HG02884 (cell line): ENCODE measurements around the gene PRM1.
"Not testable (repeated sequence)": the region's sequence is repeated elsewhere in the genome, so short reads cannot be mapped to it uniquely, and the experiment has no call there.

Experiments
- ATAC-seq: cut with Tn5 transposase; IDR thresholded peaks from one replicate; pipeline ENCODE4 v1.9.1; 2021; ENCODE audit warnings: mild to moderate bottlenecking, moderate library complexity; ENCODE audit not compliant: unreplicated experiment

The PRM1 gene

GRCh38 chr16:11298143-11298900, 17.2 kb upstream of the PRM1 start:
- ATAC-seq, result no peak

- peak; percentile 71 for ATAC-seq
Measured at GRCh38 chr16:11297492-11298142, 16.5 kb upstream of the PRM1 start.

- no peak for ATAC-seq
Measured at GRCh38 chr16:11296706-11297491, 15.8 kb upstream of the PRM1 start.

DNA sequence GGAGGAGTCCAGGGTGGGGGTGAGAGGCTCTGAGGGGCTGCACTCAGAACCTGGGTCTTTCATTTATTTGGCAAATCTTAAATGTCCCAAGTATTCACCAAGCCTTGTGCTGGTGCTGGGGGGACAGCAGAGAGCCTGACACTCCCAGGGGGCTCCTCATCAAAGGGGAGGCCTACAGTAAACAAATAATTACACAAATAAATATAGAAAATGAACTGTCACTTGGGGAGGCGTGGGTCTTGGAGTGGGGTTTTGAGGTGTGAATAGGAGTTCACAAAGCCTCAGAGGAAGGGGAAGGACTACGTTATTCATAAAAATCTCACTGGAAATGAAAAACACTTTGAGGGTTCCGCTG, 15.2 kb upstream of the PRM1 start:
- ATAC-seq, result no peak

DNA sequence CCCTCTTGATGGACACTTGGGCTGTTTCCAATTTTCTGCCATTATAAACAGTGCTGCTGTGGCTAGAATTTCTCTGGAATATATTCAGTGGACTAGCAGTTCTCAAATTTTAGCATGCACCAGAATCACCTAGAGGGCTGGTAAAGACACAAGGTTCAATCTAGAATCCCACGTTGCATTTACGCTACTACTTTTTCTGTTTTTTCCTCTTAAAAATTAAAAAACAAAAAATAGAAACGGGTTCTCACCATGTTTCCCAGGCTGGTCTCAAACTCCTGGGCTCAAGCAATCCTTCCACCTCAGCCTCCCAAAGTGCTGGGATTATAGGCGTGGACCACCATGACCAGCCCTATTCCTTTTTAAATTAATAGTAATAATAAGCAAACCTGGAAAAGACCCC, 14.5 kb upstream of the PRM1 start:
- no peak for ATAC-seq

DNA sequence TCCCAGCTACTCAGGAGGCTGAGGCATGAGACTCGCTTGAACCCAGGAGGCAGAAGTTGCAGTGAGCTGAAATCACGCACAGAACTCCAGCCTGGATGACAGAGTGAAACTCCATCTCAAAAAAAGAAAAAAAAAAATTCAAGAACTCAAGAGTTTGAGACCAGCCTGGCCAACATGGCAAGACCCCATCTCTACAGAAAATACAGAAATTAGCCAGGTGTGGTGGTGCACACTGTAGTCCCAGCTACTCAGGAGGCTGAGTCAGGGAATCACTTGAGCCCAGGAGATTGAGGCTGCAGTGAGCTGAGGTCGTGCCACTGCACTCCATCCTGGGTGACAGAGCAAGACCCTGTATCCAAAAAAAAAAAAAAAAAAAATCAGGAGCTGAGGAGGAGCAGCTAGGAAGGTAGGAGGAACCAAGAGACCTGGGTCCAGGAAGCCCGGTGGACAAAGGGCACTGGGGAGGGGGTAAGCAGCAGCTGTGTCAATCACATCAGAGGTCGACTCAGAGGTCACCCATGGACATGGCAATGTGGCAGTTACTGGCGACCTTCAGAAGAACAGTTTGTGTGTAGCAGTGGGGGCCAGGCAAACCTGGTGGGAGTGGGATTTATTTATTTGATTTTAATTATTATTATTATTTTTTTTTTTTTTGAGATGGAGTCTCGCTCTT, 11.1 kb upstream of the PRM1 start:
- ATAC-seq, result no peak

GRCh38 chr16:11291091-11291703, 10.1 kb upstream of the PRM1 start:
- ATAC-seq, result no peak

GRCh38 chr16:11290102-11290893, 9.2 kb upstream of the PRM1 start:
- ATAC-seq, result no peak

DNA sequence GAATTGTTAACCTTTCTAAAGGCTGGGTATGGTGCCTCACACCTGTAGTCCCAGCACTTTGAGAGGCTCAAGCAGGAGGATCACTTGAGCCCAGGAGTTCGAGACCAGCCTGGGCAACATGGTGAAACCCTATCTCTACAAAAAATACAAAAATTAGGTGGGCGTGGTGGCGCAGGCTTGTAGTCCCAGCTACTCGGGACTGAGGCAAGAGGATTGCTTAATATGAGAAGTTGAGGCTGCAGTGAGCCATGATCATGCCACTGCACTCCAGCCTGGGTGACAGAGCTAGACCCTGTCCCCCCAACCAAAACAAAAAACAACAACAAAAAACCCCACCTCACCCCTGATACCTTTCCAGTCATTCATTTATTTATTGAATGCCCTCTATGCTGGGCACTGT, 8.6 kb upstream of the PRM1 start:
- ATAC-seq, result not testable (repeated sequence)

- ATAC-seq, result no peak
Measured at GRCh38 chr16:11289202-11289601, 8.1 kb upstream of the PRM1 start.

GRCh38 chr16:11285842-11286241, 4.7 kb upstream of the PRM1 start:
- ATAC-seq, result no peak

- ATAC-seq, result no peak
Measured at GRCh38 chr16:11283820-11284248, 2.7 kb upstream of the PRM1 start.

DNA sequence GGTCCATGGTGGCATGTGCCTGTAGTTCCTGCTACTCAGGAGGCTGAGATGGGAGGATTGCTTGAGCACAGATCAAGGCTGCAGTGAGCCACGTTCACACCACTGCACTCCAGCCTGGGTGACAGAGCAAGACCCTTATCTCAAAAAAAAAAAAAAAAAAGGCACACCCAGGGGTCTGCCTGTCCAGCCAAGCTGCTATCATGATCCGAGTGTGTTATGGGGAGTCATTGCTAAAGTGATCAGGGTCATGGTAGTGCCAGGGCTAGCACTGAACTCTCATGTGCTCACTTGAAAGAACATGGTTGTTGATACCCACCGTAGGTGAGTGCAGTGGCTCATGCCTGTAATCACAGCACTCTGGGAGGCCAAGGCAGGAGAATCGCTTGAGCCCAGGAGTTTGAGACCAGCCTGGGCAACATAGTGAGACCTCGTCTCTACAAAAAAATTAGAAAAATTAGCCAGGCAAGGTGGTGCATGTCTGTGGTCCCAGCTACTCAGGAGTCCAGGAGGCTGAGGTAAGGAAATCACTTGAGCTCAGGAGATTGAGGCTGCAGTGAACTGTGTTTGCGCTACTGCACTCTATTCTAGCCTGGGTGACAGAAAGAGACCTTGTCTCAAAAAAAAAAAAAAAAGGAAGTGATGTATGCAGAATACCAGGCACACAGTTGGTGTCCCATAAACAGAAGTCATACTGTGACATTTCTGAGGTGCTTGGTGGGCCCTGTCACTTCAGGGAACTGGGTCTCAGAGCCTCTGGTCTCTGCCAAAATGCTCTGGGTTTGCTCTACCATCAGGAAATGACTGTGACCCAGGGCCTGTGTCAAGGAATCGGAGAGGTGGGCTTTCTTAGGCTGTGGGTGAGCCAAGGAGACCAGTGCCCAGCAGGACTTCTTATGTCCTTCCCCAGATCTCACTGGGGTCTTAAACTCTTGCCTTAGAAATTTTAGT, 2.2 kb downstream of the PRM1 start:
- ATAC-seq, result no peak

GRCh38 chr16:11277607-11278337, 3.4 kb downstream of the PRM1 start:
- no peak for ATAC-seq

- no peak for ATAC-seq
Measured at GRCh38 chr16:11276896-11277593, 4.1 kb downstream of the PRM1 start.

GRCh38 chr16:11276143-11276895, 4.8 kb downstream of the PRM1 start, which contains the start of gene PRM2:
TSS of gene PRM2 (minus strand) at chr16:11276480. CDS start at chr16:11276370, 110 bp downstream.
- ATAC-seq, result no peak

DNA sequence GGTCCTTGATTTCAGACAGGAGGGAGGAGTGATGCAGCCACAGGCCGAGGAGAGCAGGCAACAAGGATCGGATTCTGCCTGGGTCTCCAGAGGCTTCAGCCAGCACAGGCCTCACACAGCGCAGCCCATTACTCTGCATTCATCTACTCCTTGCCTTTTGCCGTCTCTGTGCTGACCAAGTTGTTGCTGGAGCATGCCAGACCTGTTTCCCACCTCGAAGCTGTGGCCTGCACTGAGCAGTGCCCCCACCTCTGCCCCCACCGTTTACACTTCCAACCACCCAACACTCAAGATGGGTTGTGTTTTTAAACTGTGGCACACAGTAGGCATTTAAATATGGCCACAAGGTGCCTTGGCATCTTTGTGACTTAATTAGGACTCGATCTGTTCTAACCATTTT, 6.2 kb downstream of the PRM1 start:
- ATAC-seq, result no peak
